Central memory CD4-positive, alpha-beta T cell (primary cell): Measurements from ENCODE around the gene INPP4A.
A peak's percentile ranks its signal among the peaks of the same experiment; 100 is the strongest.

ENCODE experiments used
- DNase-seq: peaks from one replicate; pipeline ENCODE4 v3.0.0; 2022

Gene INPP4A

GRCh38 chr2:98547092-98547790, 102.6 kb downstream of the INPP4A start:
- no peak for DNase-seq

GRCh38 chr2:98548920-98549818, 104.5 kb downstream of the INPP4A start:
- no peak for DNase-seq

- no peak for DNase-seq
Measured at GRCh38 chr2:98550165-98550564, 105.5 kb downstream of the INPP4A start.

- peak; percentile 33 for DNase-seq
Measured at GRCh38 chr2:98551316-98551715, 106.7 kb downstream of the INPP4A start.

GRCh38 chr2:98552499-98553179, 108.0 kb downstream of the INPP4A start:
- no peak for DNase-seq

- DNase-seq, result no peak
Measured at GRCh38 chr2:98554116-98554861, 109.6 kb downstream of the INPP4A start.

- no peak for DNase-seq
Measured at GRCh38 chr2:98555696-98556095, 111.0 kb downstream of the INPP4A start.

- no peak for DNase-seq
Measured at GRCh38 chr2:98556344-98557033, 111.8 kb downstream of the INPP4A start.

GRCh38 chr2:98558852-98559530, 114.3 kb downstream of the INPP4A start:
- DNase-seq, result no peak

- no peak for DNase-seq
Measured at GRCh38 chr2:98559581-98559980, 114.9 kb downstream of the INPP4A start.

- DNase-seq, result no peak
Measured at GRCh38 chr2:98560256-98560771, 115.7 kb downstream of the INPP4A start.

GRCh38 chr2:98561018-98561417, 116.4 kb downstream of the INPP4A start:
- DNase-seq, result no peak

- no peak for DNase-seq
Measured at GRCh38 chr2:98561902-98562695, 117.4 kb downstream of the INPP4A start.

GRCh38 chr2:98563394-98563793, 118.7 kb downstream of the INPP4A start:
- no peak for DNase-seq

GRCh38 chr2:98564541-98565132, 120.0 kb downstream of the INPP4A start:
- DNase-seq, result no peak

- DNase-seq, result no peak
Measured at GRCh38 chr2:98565286-98565860, 120.7 kb downstream of the INPP4A start.

- no peak for DNase-seq
Measured at GRCh38 chr2:98565941-98566340, 121.3 kb downstream of the INPP4A start.

- no peak for DNase-seq
Measured at GRCh38 chr2:98568161-98568956, 123.7 kb downstream of the INPP4A start.
